Measurements from ENCODE around the gene ANTXR2. TPM values are rescaled to one million over a fixed set of nuclear protein-coding genes. Genes with fewer than 3 reads are reported as not detected.

Gene ANTXR2
- total RNA-seq, 4 donors from 2014 or later, result 319 to 518 (median 329) TPM

- no peaks in the 10 kb centered on the region for H3K27me3 ChIP-seq
- intact Hi-C loops (cut with DNase I), result no loop called here
- H3K4me1 ChIP-seq, result no peaks in the 10 kb centered on the region
- H3K27ac ChIP-seq (replicated peaks in 1 of 4), result no peak overlapping the region
- no peak for DNase-seq (ENCODE audit: extremely low spot score)
- H3K4me3 ChIP-seq, result no peak overlapping the region
- H3K9me3 ChIP-seq, result peaks cover 0 to 10% (median 3%) of the 10 kb centered on the region in 4 donors
- TF ChIP-seq CTCF (IDR thresholded peaks at IDR 0.05), result no peak
- H3K36me3 ChIP-seq, result no peaks in the 10 kb centered on the region
Measured at GRCh38 chr4:80114732-80115265, 41.8 kb upstream of the ANTXR2 start.

- intact Hi-C loops (cut with DNase I), result no loop called here
- H3K36me3 ChIP-seq, result no peaks in the 10 kb centered on the region
- no peaks in the 10 kb centered on the region for H3K27me3 ChIP-seq
- WGBS, result 96% methylated on average over 3 of the region's 3 CpGs
- TF ChIP-seq EP300 (IDR thresholded peaks at IDR 0.05), result no peak
- TF ChIP-seq POLR2AphosphoS5 (IDR thresholded peaks at IDR 0.05), result no peak
- TF ChIP-seq POLR2A (IDR thresholded peaks at IDR 0.05; ENCODE audit: low read depth), result no peak
- no peak for TF ChIP-seq CTCF (IDR thresholded peaks at IDR 0.05)
- H3K9me3 ChIP-seq, result peaks cover 0 to 10% (median 3%) of the 10 kb centered on the region in 4 donors
- no peak overlapping the region for H3K27ac ChIP-seq (replicated peaks in 1 of 4)
- no peaks in the 10 kb centered on the region for H3K4me1 ChIP-seq
- no peak for DNase-seq (ENCODE audit: extremely low spot score)
- no peak overlapping the region for H3K4me3 ChIP-seq
Measured at GRCh38 chr4:80113615-80114014, 40.6 kb upstream of the ANTXR2 start.

GRCh38 chr4:80112236-80112635 is 39.2 kb upstream of the ANTXR2 start:
- intact Hi-C loops (cut with DNase I), result no loop called here
- WGBS, result 61% methylated on average over 3 of the region's 3 CpGs
- H3K9me3 ChIP-seq, result peaks cover 0 to 11% (median 7%) of the 10 kb centered on the region in 4 donors
- H3K4me1 ChIP-seq, result no peaks in the 10 kb centered on the region
- no peaks in the 10 kb centered on the region for H3K36me3 ChIP-seq
- TF ChIP-seq POLR2A (IDR thresholded peaks at IDR 0.05; ENCODE audit: low read depth) (no peak), POLR2AphosphoS5 (IDR thresholded peaks at IDR 0.05) (peak in 1 of 2 donors; percentile 24)
- H3K27ac ChIP-seq (replicated peaks in 1 of 4), result no peak overlapping the region
- DNase-seq (ENCODE audit: extremely low spot score), result no peak
- no peaks in the 10 kb centered on the region for H3K27me3 ChIP-seq
- H3K4me3 ChIP-seq, result no peak overlapping the region

- no peak for TF ChIP-seq EP300 (IDR thresholded peaks at IDR 0.05)
- TF ChIP-seq CTCF (IDR thresholded peaks at IDR 0.05), result no peak
- no peak for TF ChIP-seq POLR2A (IDR thresholded peaks at IDR 0.05; ENCODE audit: low read depth)
- TF ChIP-seq POLR2AphosphoS5 (IDR thresholded peaks at IDR 0.05), result no peak
- no peaks in the 10 kb centered on the region for H3K27me3 ChIP-seq
- H3K4me1 ChIP-seq, result no peaks in the 10 kb centered on the region
- H3K36me3 ChIP-seq, result no peaks in the 10 kb centered on the region
- no peak overlapping the region for H3K27ac ChIP-seq (replicated peaks in 1 of 4)
- peaks cover 0 to 16% (median 11%) of the 10 kb centered on the region in 4 donors for H3K9me3 ChIP-seq
- no peak overlapping the region for H3K4me3 ChIP-seq
- intact Hi-C loops (cut with DNase I), result no loop called here
- no peak for DNase-seq (ENCODE audit: extremely low spot score)
Measured at GRCh38 chr4:80111276-80111675, 38.2 kb upstream of the ANTXR2 start.

GRCh38 chr4:80107374-80107773 is 34.3 kb upstream of the ANTXR2 start:
- Histone ChIP-seq H3K4me1 (no peaks in the 10 kb centered on the region), H3K9me3 (peaks cover 0 to 17% (median 11%) of the 10 kb centered on the region in 4 donors), H3K27me3 (no peaks in the 10 kb centered on the region), H3K27ac (replicated peaks in 1 of 4) (no peak overlapping the region), H3K36me3 (no peaks in the 10 kb centered on the region), H3K4me3 (no peak overlapping the region)
- WGBS, result 97% methylated on average over 1 of the region's 1 CpG
- TF ChIP-seq EP300 (IDR thresholded peaks at IDR 0.05) (no peak), POLR2A (IDR thresholded peaks at IDR 0.05; ENCODE audit: low read depth) (no peak), POLR2AphosphoS5 (IDR thresholded peaks at IDR 0.05) (no peak), CTCF (IDR thresholded peaks at IDR 0.05) (no peak)
- intact Hi-C loops (cut with DNase I), result no loop called here
- DNase-seq (ENCODE audit: extremely low spot score), result no peak

Measured in esophagus muscularis mucosa (tissue), 4 donors.